RKO (cell line): ENCODE measurements around the gene FPR3.

Experiments
- DNase-seq: peaks from one replicate; pipeline ENCODE4 v3.0.0-alpha.2; 2016; ENCODE audit warnings: low spot score

The FPR3 gene

GRCh38 chr19:51807111-51807701 lies 12.2 kb downstream of the FPR3 start:
- no peak for DNase-seq

DNA sequence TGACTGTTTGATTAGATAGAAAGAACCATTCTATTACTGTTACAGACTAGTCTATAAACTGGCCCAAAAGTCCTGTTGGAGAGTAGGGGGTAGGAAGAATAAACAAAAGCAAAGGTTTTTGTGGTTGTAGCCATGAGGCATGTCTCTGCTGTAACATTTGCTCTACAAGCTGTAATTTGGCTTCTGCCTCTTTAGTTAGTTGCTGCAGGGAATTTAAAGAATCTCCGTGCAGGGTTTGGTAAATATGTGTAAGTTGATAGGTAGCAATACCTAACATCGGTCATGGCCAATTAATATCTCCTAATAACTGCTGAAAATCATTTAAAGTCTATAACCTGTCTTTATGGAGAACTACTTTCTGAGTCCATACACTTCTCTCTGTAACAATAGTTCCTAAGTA lies 13.0 kb downstream of the FPR3 start:
- DNase-seq = no peak

DNA sequence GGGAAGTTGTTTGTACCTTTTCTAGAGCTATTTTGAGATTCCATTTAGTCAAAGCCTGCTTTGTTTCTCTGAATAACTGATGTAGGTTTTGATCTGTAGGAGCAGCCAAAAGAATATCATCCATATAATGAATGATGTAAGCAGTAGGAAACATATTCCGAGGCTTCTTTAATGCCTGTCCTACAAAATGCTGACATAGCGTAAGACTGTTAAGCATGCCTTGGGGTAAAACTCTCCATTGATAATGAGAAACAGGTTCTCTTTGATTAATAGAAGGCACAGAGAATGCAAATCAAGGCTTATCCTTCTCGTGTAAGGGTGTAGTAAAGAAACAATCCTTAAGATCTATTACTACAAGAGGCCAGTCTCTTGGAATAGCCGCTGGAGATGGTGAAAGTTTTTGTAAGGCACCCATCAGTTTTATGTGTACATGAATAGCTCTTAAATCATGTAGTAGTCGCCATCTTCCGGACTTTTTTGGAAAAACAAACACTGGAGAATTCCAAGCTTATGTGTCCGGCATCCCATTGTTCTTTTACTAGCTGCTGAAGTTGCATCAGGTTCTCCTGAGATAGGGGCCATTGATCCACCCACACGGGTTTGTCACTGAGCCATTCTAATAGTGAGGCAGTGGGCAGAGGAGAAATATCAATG lies 13.5 kb downstream of the FPR3 start:
- DNase-seq = peak; percentile 58

GRCh38 chr19:51809787-51810186 lies 14.8 kb downstream of the FPR3 start:
- DNase-seq = no peak

- DNase-seq = peak; percentile 80
Measured at GRCh38 chr19:51810223-51810622, 15.3 kb downstream of the FPR3 start.

DNA sequence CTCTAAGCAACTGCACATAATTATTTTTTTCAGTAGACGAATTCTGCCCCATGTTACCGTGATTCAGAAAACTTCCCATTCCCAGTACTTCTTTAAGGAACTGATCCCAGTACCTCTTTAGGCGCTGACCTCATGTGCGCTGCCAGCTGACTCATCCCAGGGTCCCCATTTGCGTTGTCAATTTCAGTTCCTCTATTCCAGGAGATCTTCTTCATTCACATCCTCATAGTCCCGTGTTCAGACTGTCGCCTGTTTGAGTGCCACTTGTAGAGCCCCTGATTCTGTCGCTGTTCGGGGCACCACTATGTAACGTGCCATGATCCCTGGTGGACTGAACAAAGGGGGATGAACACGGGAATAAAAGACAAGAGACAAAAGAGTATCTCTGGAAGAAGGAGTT lies 16.4 kb downstream of the FPR3 start:
- no peak for DNase-seq

DNA sequence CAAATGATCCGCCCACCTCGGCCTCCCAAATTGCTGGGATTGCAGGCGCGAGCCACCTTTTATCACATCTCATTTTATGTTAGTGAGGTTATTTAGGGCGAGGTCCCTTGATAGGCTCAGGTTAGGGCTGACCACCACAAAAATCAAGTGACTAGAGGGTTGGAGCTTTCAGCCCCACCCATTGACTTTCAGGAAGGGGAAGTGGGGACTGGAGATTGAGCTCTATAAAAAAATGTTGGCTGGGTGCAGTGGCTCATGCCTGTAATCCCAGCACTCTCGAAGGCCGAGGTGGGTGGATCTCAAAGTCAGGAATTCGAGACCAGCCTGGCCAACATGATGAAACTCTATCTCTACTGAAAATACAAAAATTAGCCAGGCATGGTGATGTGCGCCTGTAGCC lies 20.1 kb downstream of the FPR3 start:
- no peak for DNase-seq

DNA sequence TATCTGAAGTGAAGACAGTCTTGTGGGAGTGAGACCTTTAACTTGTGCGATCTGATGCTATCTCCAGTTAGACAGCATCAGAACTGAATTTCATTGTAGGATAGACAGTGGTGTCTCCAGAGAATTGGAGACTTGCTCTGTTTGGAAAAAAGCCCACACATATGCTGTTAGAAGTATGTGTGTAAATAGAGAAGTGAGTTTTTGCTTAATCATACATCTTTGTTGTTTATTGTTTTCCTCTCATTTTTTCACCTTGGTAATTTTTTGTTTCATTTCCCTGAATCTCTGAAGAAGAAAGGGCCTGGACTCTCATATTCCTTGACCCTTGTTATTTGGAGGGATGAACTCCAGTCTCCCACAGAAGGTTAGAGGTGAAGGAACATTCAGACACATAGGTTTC lies 21.8 kb downstream of the FPR3 start:
- no peak for DNase-seq

DNA sequence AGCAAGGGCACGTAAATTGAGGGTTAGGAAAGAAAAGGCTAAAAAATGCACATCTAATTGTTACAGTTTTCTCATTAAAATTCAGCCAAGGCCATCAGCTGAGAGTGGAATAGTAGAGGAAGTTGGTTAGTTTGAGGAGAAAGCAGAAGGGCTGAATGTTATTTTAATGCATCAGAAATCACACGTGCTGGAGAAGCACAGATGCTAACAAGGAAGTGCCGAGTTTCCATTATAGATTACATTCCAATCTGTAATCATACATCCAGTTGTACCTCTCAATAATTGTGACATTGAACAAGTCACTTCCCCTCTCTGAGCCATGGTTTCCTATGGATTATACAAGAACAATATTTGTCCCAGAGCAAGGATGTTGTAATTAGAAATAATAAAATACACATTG lies 25.1 kb downstream of the FPR3 start:
- no peak for DNase-seq

GRCh38 chr19:51820831-51821446 lies 26.0 kb downstream of the FPR3 start:
- no peak for DNase-seq

GRCh38 chr19:51821456-51821855 lies 26.5 kb downstream of the FPR3 start:
- no peak for DNase-seq

DNA sequence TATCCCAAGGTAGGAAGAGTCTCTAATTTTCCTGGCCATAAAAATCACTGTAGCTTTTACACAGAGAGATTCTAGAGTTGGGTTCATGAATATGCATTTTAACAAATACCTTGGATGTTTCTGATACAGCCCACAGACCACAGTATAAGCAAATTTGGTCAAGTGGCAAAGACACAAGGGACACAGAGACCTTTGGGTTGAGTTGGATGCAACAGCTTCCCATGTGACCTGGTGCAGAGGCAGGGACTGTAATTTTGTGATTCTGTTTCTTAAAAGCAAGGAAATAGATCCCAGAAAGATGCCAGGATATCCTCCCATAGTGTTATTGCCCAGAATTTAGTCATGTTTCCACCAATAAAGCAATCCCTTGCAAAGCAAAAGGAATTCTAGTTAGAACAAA lies 27.0 kb downstream of the FPR3 start:
- DNase-seq = no peak

DNA sequence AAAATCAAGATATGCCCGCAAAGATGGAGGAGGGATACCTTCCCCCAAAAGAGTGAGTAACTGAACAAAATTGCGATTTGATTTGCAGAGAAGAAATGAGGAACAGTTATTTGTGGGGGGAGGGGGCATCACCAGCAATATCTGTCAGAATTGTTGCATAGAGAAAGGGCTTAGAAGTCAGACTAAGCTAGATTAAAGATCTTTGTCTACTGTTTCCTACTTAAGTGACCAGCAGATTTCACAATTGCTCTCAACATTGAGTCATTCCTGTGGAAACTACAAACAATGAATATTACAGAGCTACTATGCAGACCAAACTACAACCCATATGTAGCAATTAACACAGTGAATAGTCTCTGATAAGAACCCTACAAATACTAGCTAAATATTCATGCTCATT lies 27.4 kb downstream of the FPR3 start:
- DNase-seq = no peak

- DNase-seq = no peak
Measured at GRCh38 chr19:51822946-51823345, 28.0 kb downstream of the FPR3 start.

- no peak for DNase-seq
Measured at GRCh38 chr19:51824281-51825005, 29.5 kb downstream of the FPR3 start.

DNA sequence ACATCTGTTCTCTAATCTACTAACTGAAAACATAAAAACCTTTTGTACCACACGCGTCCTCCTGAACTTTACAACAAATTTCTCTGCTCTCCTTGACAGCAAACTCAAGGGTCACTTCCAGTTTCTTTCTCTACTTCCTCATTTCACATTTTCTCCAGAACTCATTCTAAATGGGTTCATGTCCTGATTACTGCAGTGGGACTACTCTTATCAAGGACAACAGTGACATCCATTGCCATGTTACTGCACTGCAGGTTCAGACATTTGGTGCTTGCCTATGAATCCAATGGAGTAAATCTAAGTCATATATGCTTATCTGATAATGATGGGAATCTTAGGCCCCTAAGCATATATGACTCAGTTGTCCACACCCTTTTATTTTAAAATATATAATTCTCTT lies 35.3 kb downstream of the FPR3 start:
- DNase-seq = peak; percentile 23

DNA sequence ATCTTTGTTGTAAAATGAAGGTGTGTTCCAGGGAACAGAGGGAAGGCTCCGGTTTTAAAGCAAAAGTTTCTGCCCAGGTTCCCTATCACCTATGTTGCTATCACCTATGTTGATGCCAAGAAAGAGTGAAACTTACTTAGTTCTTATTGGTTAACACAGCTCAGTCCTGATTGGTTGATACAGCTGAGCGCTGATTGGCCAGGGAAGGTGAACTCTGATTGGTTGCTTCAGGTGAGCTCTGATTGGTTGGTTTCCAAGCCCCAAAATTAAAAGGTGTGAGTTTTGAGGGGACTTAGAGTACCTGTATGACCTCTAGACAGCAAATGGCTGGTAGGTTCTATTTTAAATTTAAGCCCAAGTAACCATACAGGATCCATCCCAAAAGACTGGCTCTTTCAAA lies 42.2 kb downstream of the FPR3 start:
- DNase-seq = no peak

GRCh38 chr19:51861870-51862622 lies 67.1 kb downstream of the FPR3 start:
- DNase-seq = no peak

- DNase-seq = no peak
Measured at GRCh38 chr19:51873097-51873496, 78.1 kb downstream of the FPR3 start.
